ENCODE results near the gene OR10H1.
"Not testable (repeated sequence)": the region's sequence is repeated elsewhere in the genome, so short reads cannot be mapped to it uniquely, and the experiment has no call there.

Gene OR10H1

DNA sequence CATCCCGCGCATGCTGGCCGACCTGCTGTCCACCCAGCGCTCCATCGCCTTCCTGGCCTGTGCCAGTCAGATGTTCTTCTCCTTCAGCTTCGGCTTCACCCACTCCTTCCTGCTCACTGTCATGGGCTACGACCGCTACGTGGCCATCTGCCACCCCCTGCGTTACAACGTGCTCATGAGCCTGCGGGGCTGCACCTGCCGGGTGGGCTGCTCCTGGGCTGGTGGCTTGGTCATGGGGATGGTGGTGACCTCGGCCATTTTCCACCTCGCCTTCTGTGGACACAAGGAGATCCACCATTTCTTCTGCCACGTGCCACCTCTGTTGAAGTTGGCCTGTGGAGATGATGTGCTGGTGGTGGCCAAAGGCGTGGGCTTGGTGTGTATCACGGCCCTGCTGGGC lies 21.2 kb downstream of the OR10H1 start:
- H3K9me3 ChIP-seq (ENCODE audit: control insufficient read depth, low read length); H3K36me3 ChIP-seq (ENCODE audit: control insufficient read depth, insufficient read depth, low read length); H3K4me1 ChIP-seq (ENCODE audit: control insufficient read depth, insufficient read depth, low read length, poor library complexity, severe bottlenecking); DNase-seq; H3K27ac ChIP-seq (ENCODE audit: insufficient read depth, low read length, poor library complexity, severe bottlenecking); H3K27me3 ChIP-seq (replicated peaks; ENCODE audit: control insufficient read depth, insufficient read depth, low read length, poor library complexity, severe bottlenecking); H3K4me3 ChIP-seq (ENCODE audit: insufficient read depth, low read depth, low read length, poor library complexity, severe bottlenecking): not testable (repeated sequence)

DNA sequence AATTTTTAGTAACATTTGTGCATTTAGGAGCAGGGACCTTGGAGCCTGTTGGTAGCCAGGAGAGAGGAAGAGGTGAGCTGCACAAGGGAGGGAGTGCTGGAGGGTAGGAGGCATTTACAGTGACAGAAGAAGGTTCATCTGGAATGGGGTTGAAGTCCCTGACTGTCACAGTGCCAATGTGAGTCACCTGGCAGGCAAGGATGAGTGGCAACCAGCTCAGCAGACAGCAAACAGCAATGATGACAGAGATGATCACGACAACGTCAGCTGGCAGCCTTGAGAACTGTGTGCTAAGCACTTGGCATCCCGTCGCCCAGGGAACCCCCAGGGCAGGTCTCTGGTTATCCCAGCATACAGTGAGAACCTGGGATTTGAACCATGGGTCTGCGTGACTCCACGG lies 25.4 kb downstream of the OR10H1 start:
- no peak overlapping the region for H3K27ac ChIP-seq (ENCODE audit: insufficient read depth, low read length, poor library complexity, severe bottlenecking)
- H3K27me3 ChIP-seq (replicated peaks; ENCODE audit: control insufficient read depth, insufficient read depth, low read length, poor library complexity, severe bottlenecking) = no peaks in the 10 kb centered on the region
- H3K4me3 ChIP-seq (ENCODE audit: insufficient read depth, low read depth, low read length, poor library complexity, severe bottlenecking) = no peak overlapping the region
- H3K9me3 ChIP-seq (ENCODE audit: control insufficient read depth, low read length) = no peaks in the 10 kb centered on the region
- no peaks in the 10 kb centered on the region for H3K4me1 ChIP-seq (ENCODE audit: control insufficient read depth, insufficient read depth, low read length, poor library complexity, severe bottlenecking)
- no peaks in the 10 kb centered on the region for H3K36me3 ChIP-seq (ENCODE audit: control insufficient read depth, insufficient read depth, low read length)
- no peak for DNase-seq

GRCh38 chr19:15788594-15789270 lies 26.7 kb downstream of the OR10H1 start:
- no peaks in the 10 kb centered on the region for H3K9me3 ChIP-seq (ENCODE audit: control insufficient read depth, low read length)
- DNase-seq = no peak
- H3K4me1 ChIP-seq (ENCODE audit: control insufficient read depth, insufficient read depth, low read length, poor library complexity, severe bottlenecking) = no peaks in the 10 kb centered on the region
- H3K36me3 ChIP-seq (ENCODE audit: control insufficient read depth, insufficient read depth, low read length) = no peaks in the 10 kb centered on the region
- H3K27me3 ChIP-seq (replicated peaks; ENCODE audit: control insufficient read depth, insufficient read depth, low read length, poor library complexity, severe bottlenecking) = no peaks in the 10 kb centered on the region
- H3K4me3 ChIP-seq (ENCODE audit: insufficient read depth, low read depth, low read length, poor library complexity, severe bottlenecking) = no peak overlapping the region
- no peak overlapping the region for H3K27ac ChIP-seq (ENCODE audit: insufficient read depth, low read length, poor library complexity, severe bottlenecking)

DNA sequence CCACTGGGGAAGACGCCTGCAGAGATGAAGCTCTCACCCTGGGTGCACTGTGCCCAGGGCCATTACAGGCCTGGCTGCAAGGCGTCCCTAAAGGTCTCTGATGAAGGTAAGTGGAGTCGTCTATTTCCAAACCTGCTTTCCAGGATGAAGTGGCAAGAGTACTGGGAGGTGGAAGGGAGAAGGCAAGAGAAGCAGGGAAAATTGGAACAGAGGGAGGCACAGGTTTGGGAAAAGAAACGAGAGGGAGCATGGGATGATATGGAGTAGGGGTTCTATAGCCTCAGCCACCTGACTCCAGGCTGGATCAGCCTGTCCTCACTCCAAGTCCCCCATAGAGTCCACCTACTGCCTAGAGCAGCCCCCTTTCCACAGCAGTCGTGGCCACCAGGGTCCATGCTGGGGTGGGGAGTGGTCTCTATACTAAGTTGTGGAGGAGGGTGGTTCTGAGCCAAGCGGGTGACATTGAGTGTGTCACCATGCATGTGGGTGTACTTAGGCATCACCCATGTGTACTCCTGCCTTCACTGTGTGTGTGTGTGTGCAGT lies 27.8 kb downstream of the OR10H1 start, which contains the start of gene OR10H5:
Gene OR10H5 (plus strand): TSS at position 51 of the 545 bp plus-strand sequence. CDS start 6,388 bp downstream, outside the sequence.
- no peaks in the 10 kb centered on the region for H3K36me3 ChIP-seq (ENCODE audit: control insufficient read depth, insufficient read depth, low read length)
- DNase-seq = no peak
- no peaks in the 10 kb centered on the region for H3K9me3 ChIP-seq (ENCODE audit: control insufficient read depth, low read length)
- no peaks in the 10 kb centered on the region for H3K27me3 ChIP-seq (replicated peaks; ENCODE audit: control insufficient read depth, insufficient read depth, low read length, poor library complexity, severe bottlenecking)
- H3K4me1 ChIP-seq (ENCODE audit: control insufficient read depth, insufficient read depth, low read length, poor library complexity, severe bottlenecking) = no peaks in the 10 kb centered on the region
- H3K4me3 ChIP-seq (ENCODE audit: insufficient read depth, low read depth, low read length, poor library complexity, severe bottlenecking) = no peak within 1 kb of the TSS
- H3K27ac ChIP-seq (ENCODE audit: insufficient read depth, low read length, poor library complexity, severe bottlenecking) = no peak within 1 kb of the TSS

DNA sequence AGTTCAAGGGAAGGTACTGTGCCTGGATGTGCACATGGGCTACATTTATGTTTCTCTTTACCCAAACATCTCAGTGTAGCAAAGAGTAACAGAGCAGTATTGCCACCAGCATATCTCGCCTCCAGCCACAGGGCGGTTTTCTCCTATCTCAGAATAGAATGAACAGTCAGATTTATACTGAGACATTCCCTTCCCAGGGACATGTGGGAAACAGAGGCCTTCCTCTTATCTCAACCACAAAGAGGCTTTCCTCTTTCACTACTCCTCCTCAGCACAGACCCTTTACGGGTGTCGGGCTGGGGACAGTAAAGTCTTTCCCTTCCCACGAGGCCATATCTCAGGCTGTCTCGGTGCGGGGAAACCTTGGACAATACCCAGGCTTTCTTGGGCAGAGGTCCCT lies 32.6 kb downstream of the OR10H1 start:
- not testable (repeated sequence) for DNase-seq; H3K4me1 ChIP-seq (ENCODE audit: control insufficient read depth, insufficient read depth, low read length, poor library complexity, severe bottlenecking); H3K36me3 ChIP-seq (ENCODE audit: control insufficient read depth, insufficient read depth, low read length); H3K9me3 ChIP-seq (ENCODE audit: control insufficient read depth, low read length); H3K4me3 ChIP-seq (ENCODE audit: insufficient read depth, low read depth, low read length, poor library complexity, severe bottlenecking); H3K27me3 ChIP-seq (replicated peaks; ENCODE audit: control insufficient read depth, insufficient read depth, low read length, poor library complexity, severe bottlenecking); H3K27ac ChIP-seq (ENCODE audit: insufficient read depth, low read length, poor library complexity, severe bottlenecking)

DNA sequence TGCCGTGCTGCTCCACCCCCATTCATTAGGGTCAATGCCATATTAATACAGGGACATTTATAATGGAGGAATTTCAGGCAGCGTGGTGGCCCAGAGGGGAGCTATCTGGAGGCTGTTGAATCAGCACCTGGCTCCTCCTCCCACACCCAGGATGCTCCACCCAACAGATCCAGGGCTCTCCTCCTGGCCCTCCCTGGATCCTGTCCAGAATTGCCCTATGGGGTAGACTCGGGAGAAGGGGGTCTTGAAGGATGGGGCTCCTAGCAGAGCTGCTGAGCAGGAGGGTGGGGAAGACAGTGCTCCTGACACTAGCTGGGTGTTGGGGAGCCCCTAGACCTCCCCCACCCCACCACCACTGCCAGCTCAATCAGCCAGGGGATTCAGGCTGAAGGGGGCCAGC lies 33.3 kb downstream of the OR10H1 start:
- Histone ChIP-seq H3K9me3 (ENCODE audit: control insufficient read depth, low read length) (no peaks in the 10 kb centered on the region), H3K27me3 (replicated peaks; ENCODE audit: control insufficient read depth, insufficient read depth, low read length, poor library complexity, severe bottlenecking) (no peaks in the 10 kb centered on the region), H3K36me3 (ENCODE audit: control insufficient read depth, insufficient read depth, low read length) (no peaks in the 10 kb centered on the region), H3K27ac (ENCODE audit: insufficient read depth, low read length, poor library complexity, severe bottlenecking) (no peak overlapping the region), H3K4me1 (ENCODE audit: control insufficient read depth, insufficient read depth, low read length, poor library complexity, severe bottlenecking) (no peaks in the 10 kb centered on the region), H3K4me3 (ENCODE audit: insufficient read depth, low read depth, low read length, poor library complexity, severe bottlenecking) (no peak overlapping the region)
- DNase-seq = no peak

DNA sequence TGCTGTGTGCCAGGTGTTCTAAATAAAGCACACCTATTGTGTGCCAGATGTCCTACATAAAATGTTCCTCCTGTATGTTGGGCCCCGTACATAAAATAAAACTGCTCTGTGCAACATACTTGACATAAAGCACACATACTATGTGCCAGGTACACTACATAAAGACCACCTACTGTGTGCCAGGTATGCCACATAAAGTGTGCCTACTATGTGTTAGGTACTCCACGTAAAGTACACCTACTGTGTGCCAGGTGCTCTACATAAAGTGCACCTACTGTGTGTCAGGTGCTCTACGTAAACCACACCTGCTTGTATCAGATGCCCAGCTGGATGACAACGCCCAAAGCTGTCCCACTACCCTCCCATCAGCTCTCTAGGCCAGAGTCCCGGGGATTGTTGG lies 33.8 kb downstream of the OR10H1 start:
- H3K27ac ChIP-seq (ENCODE audit: insufficient read depth, low read length, poor library complexity, severe bottlenecking) = no peak overlapping the region
- H3K4me3 ChIP-seq (ENCODE audit: insufficient read depth, low read depth, low read length, poor library complexity, severe bottlenecking) = no peak overlapping the region
- H3K27me3 ChIP-seq (replicated peaks; ENCODE audit: control insufficient read depth, insufficient read depth, low read length, poor library complexity, severe bottlenecking) = no peaks in the 10 kb centered on the region
- no peak for DNase-seq
- H3K4me1 ChIP-seq (ENCODE audit: control insufficient read depth, insufficient read depth, low read length, poor library complexity, severe bottlenecking) = no peaks in the 10 kb centered on the region
- no peaks in the 10 kb centered on the region for H3K9me3 ChIP-seq (ENCODE audit: control insufficient read depth, low read length)
- H3K36me3 ChIP-seq (ENCODE audit: control insufficient read depth, insufficient read depth, low read length) = no peaks in the 10 kb centered on the region

DNA sequence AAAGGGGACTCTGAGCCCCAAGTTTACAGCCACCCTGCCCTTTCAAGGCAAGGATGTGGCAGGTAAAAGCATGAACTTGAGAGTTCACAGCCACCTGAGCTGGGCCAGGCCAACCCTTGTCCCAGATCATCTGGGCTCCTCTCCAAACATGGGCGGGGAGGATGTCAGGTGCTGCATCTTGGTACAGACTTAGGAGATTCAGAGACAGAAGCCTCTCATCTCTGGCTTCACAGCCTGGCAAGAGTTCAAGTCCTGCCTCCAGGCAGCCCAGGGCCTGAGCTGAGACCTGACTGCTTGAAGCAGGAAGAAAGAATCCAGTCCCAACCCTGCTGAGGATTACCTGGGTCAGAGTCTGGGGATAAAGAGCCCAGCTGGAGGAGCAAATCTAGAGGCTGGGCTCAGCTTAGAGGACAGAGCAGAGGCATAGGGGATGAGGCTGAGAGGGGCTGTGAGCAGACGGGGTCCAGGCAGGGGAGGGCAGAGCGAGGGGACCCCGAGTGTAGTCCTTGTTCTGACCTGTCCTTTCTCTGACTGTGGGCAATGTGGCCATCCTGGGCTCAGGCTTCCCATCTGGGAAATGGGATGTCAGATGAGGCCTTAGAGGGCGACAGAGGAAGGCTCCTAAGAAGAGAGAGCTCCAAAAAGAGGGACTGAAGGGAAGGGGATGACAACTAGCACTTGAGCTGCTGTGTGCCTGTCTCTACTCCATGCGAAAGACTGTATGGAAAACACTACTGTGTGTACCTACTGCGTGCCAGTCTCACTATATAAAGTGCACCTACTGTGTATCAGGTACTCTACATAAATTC lies 34.6 kb downstream of the OR10H1 start:
- H3K4me1 ChIP-seq (ENCODE audit: control insufficient read depth, insufficient read depth, low read length, poor library complexity, severe bottlenecking) = no peaks in the 10 kb centered on the region
- H3K36me3 ChIP-seq (ENCODE audit: control insufficient read depth, insufficient read depth, low read length) = no peaks in the 10 kb centered on the region
- no peaks in the 10 kb centered on the region for H3K9me3 ChIP-seq (ENCODE audit: control insufficient read depth, low read length)
- H3K4me3 ChIP-seq (ENCODE audit: insufficient read depth, low read depth, low read length, poor library complexity, severe bottlenecking) = no peak overlapping the region
- no peak overlapping the region for H3K27ac ChIP-seq (ENCODE audit: insufficient read depth, low read length, poor library complexity, severe bottlenecking)
- DNase-seq = no peak
- H3K27me3 ChIP-seq (replicated peaks; ENCODE audit: control insufficient read depth, insufficient read depth, low read length, poor library complexity, severe bottlenecking) = no peaks in the 10 kb centered on the region

- no peak for DNase-seq
- Histone ChIP-seq H3K36me3 (ENCODE audit: control insufficient read depth, insufficient read depth, low read length) (no peaks in the 10 kb centered on the region), H3K9me3 (ENCODE audit: control insufficient read depth, low read length) (no peaks in the 10 kb centered on the region), H3K27ac (ENCODE audit: insufficient read depth, low read length, poor library complexity, severe bottlenecking) (no peak overlapping the region), H3K4me3 (ENCODE audit: insufficient read depth, low read depth, low read length, poor library complexity, severe bottlenecking) (no peak overlapping the region), H3K4me1 (ENCODE audit: control insufficient read depth, insufficient read depth, low read length, poor library complexity, severe bottlenecking) (no peaks in the 10 kb centered on the region), H3K27me3 (replicated peaks; ENCODE audit: control insufficient read depth, insufficient read depth, low read length, poor library complexity, severe bottlenecking) (no peaks in the 10 kb centered on the region)
Measured at GRCh38 chr19:15779756-15780476, 35.5 kb downstream of the OR10H1 start.
